HCT116 (cell line): ENCODE measurements around the gene RPL15.

ENCODE experiments used
- CEBPB ChIP-seq: IDR thresholded peaks from 2 replicates; pipeline ENCODE4 v1.6.1; 2012; ENCODE audit warnings: low read depth
- EZH2 ChIP-seq: fragments of 200-600 bp; sonication (generic); IDR thresholded peaks from 2 replicates; pipeline ENCODE4 v1.6.1; 2017; ENCODE audit warnings: antibody characterized with exemption, mixed run types
- EZH2phosphoT487 ChIP-seq: fragments of 200-600 bp; IDR thresholded peaks from 2 replicates; pipeline ENCODE4 v1.6.1; 2018; ENCODE audit warnings: antibody characterized with exemption, borderline replicate concordance
- POLR2A ChIP-seq: IDR thresholded peaks from 2 replicates; pipeline ENCODE4 v1.7.0; 2011; ENCODE audit warnings: borderline replicate concordance; ENCODE audit not compliant: insufficient read depth, insufficient read length; ENCODE audit errors: extremely low read depth
- POLR2AphosphoS5 ChIP-seq: IDR thresholded peaks from 2 replicates; pipeline ENCODE4 v1.6.1; 2011; ENCODE audit warnings: mild to moderate bottlenecking, low read depth, low read length, moderate library complexity
- RAD21 ChIP-seq: IDR thresholded peaks from 2 replicates; pipeline ENCODE4 v1.6.1; 2012; ENCODE audit warnings: low read depth, mild to moderate bottlenecking
- SP1 ChIP-seq: IDR thresholded peaks from 2 replicates; pipeline ENCODE4 v1.6.1; 2012; ENCODE audit warnings: low read depth
- TCF7L2 ChIP-seq: IDR thresholded peaks from 2 replicates; pipeline ENCODE4 v1.7.0; 2011; ENCODE audit warnings: borderline replicate concordance, inconsistent platforms; ENCODE audit not compliant: insufficient read depth, insufficient read length; ENCODE audit errors: extremely low read depth
- YY1 ChIP-seq: IDR thresholded peaks from 2 replicates; pipeline ENCODE4 v1.6.1; 2011; ENCODE audit warnings: low read length, low read depth, moderate library complexity, mild to moderate bottlenecking; ENCODE audit not compliant: insufficient replicate concordance; ENCODE audit errors: extremely low read depth
- ZNF274 ChIP-seq: fragments of 200-500 bp; sonication (Bioruptor generic); IDR thresholded peaks from 2 replicates; pipeline ENCODE4 v1.6.1; 2014; ENCODE audit warnings: mild to moderate bottlenecking, low read depth, low read length, inconsistent platforms
- TF ChIP-seq, protein P1 (sequence below), 3 experiments: fragments of 200-600 bp in 1 of 3; sonication (generic) in 1 of 3; IDR thresholded peaks in 2 of 3; conservative IDR thresholded peaks in 1 of 3; 2 replicates each; pipeline ENCODE4 v1.5.1; 2012 to 2017; ENCODE audit warnings: low read depth in 2 of 3, low read length in 2 of 3, antibody characterized with exemption in 1 of 3, borderline replicate concordance in 1 of 3, control low read depth in 1 of 3, mild to moderate bottlenecking in 1 of 3, mixed read lengths in 1 of 3, mixed run types in 1 of 3, moderate library complexity in 1 of 3; ENCODE audit not compliant: insufficient read depth in 1 of 3
- TF ChIP-seq, protein P2 (sequence below): IDR thresholded peaks from 2 replicates; pipeline ENCODE4 v1.6.1; 2012
- TF ChIP-seq, protein P3 (sequence below): IDR thresholded peaks from 2 replicates; pipeline ENCODE4 v1.6.1; 2012; ENCODE audit warnings: low read depth
- TF ChIP-seq, protein P4 (sequence below): IDR thresholded peaks from 2 replicates; pipeline ENCODE4 v1.6.1; 2011; ENCODE audit warnings: mild to moderate bottlenecking, low read length, moderate library complexity; ENCODE audit not compliant: insufficient replicate concordance; ENCODE audit errors: extremely low read depth

DNA sequence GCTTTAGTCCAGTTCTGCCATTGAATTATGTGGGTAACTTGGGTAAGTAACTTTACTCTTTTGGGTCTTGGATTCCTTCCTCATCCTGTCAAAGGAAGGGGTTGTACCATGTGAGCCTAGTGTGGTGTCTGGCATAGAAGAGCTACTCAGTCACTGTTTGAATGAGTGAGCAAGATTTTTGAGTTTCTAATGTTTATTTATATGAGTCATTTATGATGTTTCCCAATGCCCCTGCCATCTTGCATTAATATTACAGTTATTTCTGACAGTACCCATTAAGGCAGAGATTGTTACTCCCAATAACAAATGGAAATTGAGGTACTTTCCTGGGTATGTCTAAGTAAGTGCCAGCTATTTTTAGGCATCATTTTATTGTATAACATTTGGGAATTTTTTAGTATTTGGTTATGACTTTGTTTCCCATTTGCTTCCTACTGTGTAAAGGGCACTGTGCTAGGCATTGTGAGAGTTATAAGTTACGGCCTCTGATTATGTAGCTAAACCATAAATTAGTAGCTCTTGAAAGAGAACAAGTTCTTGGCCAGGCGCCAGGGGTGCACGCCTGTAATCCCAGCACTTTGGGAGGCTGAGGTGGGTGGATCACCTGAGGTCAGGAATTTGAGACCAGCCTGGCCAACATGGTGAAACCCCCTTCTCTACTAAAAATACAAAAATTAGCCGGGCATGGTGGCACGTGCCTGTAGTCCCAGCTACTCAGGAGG lies 51.7 kb downstream of the RPL15 start:
- TF ChIP-seq, protein P1, sequence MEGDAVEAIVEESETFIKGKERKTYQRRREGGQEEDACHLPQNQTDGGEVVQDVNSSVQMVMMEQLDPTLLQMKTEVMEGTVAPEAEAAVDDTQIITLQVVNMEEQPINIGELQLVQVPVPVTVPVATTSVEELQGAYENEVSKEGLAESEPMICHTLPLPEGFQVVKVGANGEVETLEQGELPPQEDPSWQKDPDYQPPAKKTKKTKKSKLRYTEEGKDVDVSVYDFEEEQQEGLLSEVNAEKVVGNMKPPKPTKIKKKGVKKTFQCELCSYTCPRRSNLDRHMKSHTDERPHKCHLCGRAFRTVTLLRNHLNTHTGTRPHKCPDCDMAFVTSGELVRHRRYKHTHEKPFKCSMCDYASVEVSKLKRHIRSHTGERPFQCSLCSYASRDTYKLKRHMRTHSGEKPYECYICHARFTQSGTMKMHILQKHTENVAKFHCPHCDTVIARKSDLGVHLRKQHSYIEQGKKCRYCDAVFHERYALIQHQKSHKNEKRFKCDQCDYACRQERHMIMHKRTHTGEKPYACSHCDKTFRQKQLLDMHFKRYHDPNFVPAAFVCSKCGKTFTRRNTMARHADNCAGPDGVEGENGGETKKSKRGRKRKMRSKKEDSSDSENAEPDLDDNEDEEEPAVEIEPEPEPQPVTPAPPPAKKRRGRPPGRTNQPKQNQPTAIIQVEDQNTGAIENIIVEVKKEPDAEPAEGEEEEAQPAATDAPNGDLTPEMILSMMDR (IDR thresholded peaks at IDR 0.05 in 2 of 3, conservative IDR thresholded peaks at IDR 0.05 in 1 of 3; ENCODE audit: borderline replicate concordance in 1 of 3, insufficient read depth in 1 of 3, low read depth in 2 of 3, low read length in 2 of 3) = no peak
- no peak for TF ChIP-seq EZH2phosphoT487
- no peak for TF ChIP-seq ZNF274
- no peak for TF ChIP-seq POLR2A
- no peak for TF ChIP-seq RAD21
- no peak for TF ChIP-seq YY1
- TF ChIP-seq, protein P2, sequence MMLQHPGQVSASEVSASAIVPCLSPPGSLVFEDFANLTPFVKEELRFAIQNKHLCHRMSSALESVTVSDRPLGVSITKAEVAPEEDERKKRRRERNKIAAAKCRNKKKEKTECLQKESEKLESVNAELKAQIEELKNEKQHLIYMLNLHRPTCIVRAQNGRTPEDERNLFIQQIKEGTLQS = no peak
- TF ChIP-seq, protein P3, sequence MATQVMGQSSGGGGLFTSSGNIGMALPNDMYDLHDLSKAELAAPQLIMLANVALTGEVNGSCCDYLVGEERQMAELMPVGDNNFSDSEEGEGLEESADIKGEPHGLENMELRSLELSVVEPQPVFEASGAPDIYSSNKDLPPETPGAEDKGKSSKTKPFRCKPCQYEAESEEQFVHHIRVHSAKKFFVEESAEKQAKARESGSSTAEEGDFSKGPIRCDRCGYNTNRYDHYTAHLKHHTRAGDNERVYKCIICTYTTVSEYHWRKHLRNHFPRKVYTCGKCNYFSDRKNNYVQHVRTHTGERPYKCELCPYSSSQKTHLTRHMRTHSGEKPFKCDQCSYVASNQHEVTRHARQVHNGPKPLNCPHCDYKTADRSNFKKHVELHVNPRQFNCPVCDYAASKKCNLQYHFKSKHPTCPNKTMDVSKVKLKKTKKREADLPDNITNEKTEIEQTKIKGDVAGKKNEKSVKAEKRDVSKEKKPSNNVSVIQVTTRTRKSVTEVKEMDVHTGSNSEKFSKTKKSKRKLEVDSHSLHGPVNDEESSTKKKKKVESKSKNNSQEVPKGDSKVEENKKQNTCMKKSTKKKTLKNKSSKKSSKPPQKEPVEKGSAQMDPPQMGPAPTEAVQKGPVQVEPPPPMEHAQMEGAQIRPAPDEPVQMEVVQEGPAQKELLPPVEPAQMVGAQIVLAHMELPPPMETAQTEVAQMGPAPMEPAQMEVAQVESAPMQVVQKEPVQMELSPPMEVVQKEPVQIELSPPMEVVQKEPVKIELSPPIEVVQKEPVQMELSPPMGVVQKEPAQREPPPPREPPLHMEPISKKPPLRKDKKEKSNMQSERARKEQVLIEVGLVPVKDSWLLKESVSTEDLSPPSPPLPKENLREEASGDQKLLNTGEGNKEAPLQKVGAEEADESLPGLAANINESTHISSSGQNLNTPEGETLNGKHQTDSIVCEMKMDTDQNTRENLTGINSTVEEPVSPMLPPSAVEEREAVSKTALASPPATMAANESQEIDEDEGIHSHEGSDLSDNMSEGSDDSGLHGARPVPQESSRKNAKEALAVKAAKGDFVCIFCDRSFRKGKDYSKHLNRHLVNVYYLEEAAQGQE = no peak
- TF ChIP-seq TCF7L2 = no peak
- no peak for TF ChIP-seq EZH2
- 0 out of 2 replicates have a peak, but pooled peaks have one; percentile 15 for TF ChIP-seq CEBPB
- no peak for TF ChIP-seq SP1
- TF ChIP-seq POLR2AphosphoS5 = no peak
- TF ChIP-seq, protein P4, sequence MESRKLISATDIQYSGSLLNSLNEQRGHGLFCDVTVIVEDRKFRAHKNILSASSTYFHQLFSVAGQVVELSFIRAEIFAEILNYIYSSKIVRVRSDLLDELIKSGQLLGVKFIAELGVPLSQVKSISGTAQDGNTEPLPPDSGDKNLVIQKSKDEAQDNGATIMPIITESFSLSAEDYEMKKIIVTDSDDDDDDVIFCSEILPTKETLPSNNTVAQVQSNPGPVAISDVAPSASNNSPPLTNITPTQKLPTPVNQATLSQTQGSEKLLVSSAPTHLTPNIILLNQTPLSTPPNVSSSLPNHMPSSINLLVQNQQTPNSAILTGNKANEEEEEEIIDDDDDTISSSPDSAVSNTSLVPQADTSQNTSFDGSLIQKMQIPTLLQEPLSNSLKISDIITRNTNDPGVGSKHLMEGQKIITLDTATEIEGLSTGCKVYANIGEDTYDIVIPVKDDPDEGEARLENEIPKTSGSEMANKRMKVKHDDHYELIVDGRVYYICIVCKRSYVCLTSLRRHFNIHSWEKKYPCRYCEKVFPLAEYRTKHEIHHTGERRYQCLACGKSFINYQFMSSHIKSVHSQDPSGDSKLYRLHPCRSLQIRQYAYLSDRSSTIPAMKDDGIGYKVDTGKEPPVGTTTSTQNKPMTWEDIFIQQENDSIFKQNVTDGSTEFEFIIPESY = no peak
